ENCODE results near the gene DNAH2. TPM values are rescaled to one million over a fixed set of nuclear protein-coding genes. Genes with fewer than 3 reads are reported as not detected.

The DNAH2 gene
- total and polyA plus RNA-seq, 2 of the 13 experiments (the other 11 are each of a cell fraction or from before 2014, with no cell fraction given), result not detected

DNA sequence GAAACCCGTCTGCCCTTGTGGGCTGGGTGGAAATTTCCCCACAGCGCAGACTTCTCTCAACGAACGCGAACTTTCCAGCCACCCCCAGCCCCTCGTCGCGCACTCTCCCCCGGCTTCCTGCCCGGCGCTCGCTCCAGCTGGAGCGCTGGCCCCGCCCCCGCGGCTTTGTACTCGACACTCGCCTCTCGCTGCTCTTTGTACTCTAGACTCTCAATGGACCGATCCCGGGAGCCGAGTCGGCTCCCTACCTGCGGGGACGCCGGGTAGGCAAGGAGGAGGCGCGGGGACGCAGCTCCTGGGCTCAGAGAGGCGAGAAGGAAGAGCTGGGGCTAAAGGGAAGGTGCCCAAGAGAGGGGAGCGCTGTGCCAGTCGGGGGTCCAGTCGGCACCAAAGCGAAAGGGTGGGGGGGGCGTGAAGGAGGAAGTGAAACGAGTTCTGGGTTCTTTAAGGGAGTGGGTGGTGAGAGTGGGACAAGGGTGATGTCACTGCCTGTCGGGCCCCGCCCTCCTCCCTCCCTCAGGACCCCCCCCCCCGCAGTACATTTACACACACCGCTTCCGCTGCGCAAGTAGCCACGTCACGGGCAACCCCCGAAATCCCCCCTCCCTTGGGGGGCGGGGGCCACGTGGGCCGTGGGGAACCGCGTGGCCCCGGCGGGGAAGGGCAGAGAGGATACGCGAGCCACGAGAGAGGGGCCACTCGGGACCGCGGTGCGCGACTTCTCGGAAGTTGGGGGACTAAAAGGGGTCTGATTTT lies 126.2 kb downstream of the DNAH2 start (continued):
- TF ChIP-seq NCOA5 (CRISPR knock-in tag; IDR thresholded peaks at IDR 0.05) (no peak), CEBPB (IDR thresholded peaks at IDR 0.05; ENCODE audit: borderline replicate concordance, low read depth, low read length) (no peak), MAX (IDR thresholded peaks at IDR 0.05) (peak; percentile 75), ZFP90 (CRISPR knock-in tag; IDR thresholded peaks at IDR 0.05; ENCODE audit: borderline replicate concordance) (no peak), ZNF816 (CRISPR knock-in tag; IDR thresholded peaks at IDR 0.05; ENCODE audit: borderline replicate concordance) (no peak), ZBTB43 (CRISPR knock-in tag; conservative IDR thresholded peaks at IDR 0.05) (no peak), ZNF460 (CRISPR knock-in tag; IDR thresholded peaks at IDR 0.05; ENCODE audit: borderline replicate concordance) (no peak), ZNF441 (CRISPR knock-in tag; IDR thresholded peaks at IDR 0.05; ENCODE audit: borderline replicate concordance) (no peak), SNAPC4 (CRISPR knock-in tag; IDR thresholded peaks at IDR 0.05) (no peak), STAT5B (CRISPR knock-in tag; IDR thresholded peaks at IDR 0.05) (no peak), YEATS4 (CRISPR knock-in tag; IDR thresholded peaks at IDR 0.05; ENCODE audit: borderline replicate concordance) (peak; percentile 43; the same call in 1 of the 2 replicates), ELF3 (CRISPR knock-in tag; IDR thresholded peaks at IDR 0.05) (no peak), LCORL (IDR thresholded peaks at IDR 0.05) (no peak), LCORL (CRISPR knock-in tag; IDR thresholded peaks at IDR 0.05) (peak; percentile 19; the same call in 1 of the 2 replicates), ZBTB14 (CRISPR knock-in tag; IDR thresholded peaks at IDR 0.05) (no peak), SP5 (CRISPR knock-in tag; IDR thresholded peaks at IDR 0.05; ENCODE audit: borderline replicate concordance, low read depth) (peak; percentile 68), PHB2 (IDR thresholded peaks at IDR 0.05; ENCODE audit: partially characterized antibody) (no peak), ZBTB7A (CRISPR knock-in tag; IDR thresholded peaks at IDR 0.05) (peak; percentile 29; the same call in 1 of the 2 replicates), ZNF749 (CRISPR knock-in tag; IDR thresholded peaks at IDR 0.05; ENCODE audit: borderline replicate concordance) (no peak), ARID2 (CRISPR knock-in tag; IDR thresholded peaks at IDR 0.05; ENCODE audit: borderline replicate concordance) (no peak)
- TF ChIP-seq, protein P1, sequence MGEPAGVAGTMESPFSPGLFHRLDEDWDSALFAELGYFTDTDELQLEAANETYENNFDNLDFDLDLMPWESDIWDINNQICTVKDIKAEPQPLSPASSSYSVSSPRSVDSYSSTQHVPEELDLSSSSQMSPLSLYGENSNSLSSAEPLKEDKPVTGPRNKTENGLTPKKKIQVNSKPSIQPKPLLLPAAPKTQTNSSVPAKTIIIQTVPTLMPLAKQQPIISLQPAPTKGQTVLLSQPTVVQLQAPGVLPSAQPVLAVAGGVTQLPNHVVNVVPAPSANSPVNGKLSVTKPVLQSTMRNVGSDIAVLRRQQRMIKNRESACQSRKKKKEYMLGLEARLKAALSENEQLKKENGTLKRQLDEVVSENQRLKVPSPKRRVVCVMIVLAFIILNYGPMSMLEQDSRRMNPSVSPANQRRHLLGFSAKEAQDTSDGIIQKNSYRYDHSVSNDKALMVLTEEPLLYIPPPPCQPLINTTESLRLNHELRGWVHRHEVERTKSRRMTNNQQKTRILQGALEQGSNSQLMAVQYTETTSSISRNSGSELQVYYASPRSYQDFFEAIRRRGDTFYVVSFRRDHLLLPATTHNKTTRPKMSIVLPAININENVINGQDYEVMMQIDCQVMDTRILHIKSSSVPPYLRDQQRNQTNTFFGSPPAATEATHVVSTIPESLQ (CRISPR knock-in tag; conservative IDR thresholded peaks at IDR 0.05), result no peak
